NCI-H510A (cell line): ENCODE measurements around the gene EXOC3L1.

Source experiments
- DNase-seq: peaks from one replicate; lab custom pipeline; 2025; lab: John Stamatoyannopoulos, UW

The EXOC3L1 gene

GRCh38 chr16:67163999-67164558, 25.9 kb downstream of the EXOC3L1 start:
- DNase-seq: no peak

GRCh38 chr16:67163164-67163998, 26.6 kb downstream of the EXOC3L1 start:
- DNase-seq: no peak

GRCh38 chr16:67162506-67163163, 27.3 kb downstream of the EXOC3L1 start:
- DNase-seq: no peak

GRCh38 chr16:67161595-67162058, 28.3 kb downstream of the EXOC3L1 start:
- no peak for DNase-seq

GRCh38 chr16:67158637-67159600, 31.0 kb downstream of the EXOC3L1 start:
- DNase-seq: no peak

GRCh38 chr16:67157892-67158635, 31.9 kb downstream of the EXOC3L1 start:
- no peak for DNase-seq

GRCh38 chr16:67157106-67157748, 32.7 kb downstream of the EXOC3L1 start:
- DNase-seq: no peak

- no peak for DNase-seq
These were observed 33.6 kb downstream of the EXOC3L1 start for GRCh38 chr16:67156143-67156844.

GRCh38 chr16:67155295-67156142, 34.4 kb downstream of the EXOC3L1 start:
- DNase-seq: peak; percentile 43

GRCh38 chr16:67154578-67155294, 35.2 kb downstream of the EXOC3L1 start:
- DNase-seq: no peak

GRCh38 chr16:67151431-67152097, 38.4 kb downstream of the EXOC3L1 start:
- DNase-seq: no peak

GRCh38 chr16:67150833-67151396, 39.0 kb downstream of the EXOC3L1 start, which contains the start of gene B3GNT9:
TSS of gene B3GNT9 (minus strand) at chr16:67150998. CDS start at chr16:67150485, 513 bp downstream.
- DNase-seq: peak; percentile 49

GRCh38 chr16:67150047-67150832, 39.7 kb downstream of the EXOC3L1 start:
- DNase-seq: peak; percentile 33

GRCh38 chr16:67149276-67150046, 40.5 kb downstream of the EXOC3L1 start:
- no peak for DNase-seq

GRCh38 chr16:67148656-67149275, 41.2 kb downstream of the EXOC3L1 start:
- no peak for DNase-seq
